Activated CD8-positive, alpha-beta memory T cell treated with anti-CD3 and anti-CD28 coated beads, Interleukin-2, amount 10 ng/mL, durations not matched to agents 7 days and 5 days (primary cell): ENCODE data around the gene SETD4. TPM values are rescaled to one million over a fixed set of nuclear protein-coding genes. Genes with fewer than 3 reads are reported as not detected.
A peak's percentile ranks its signal among the peaks of the same experiment; 100 is the strongest.

Source experiments
- ATAC-seq: fragments of 150-1000 bp; cut with Tn5 transposase; one replicate; pipeline ENCODE4 v1.10.0; 2021; ENCODE audit warnings: moderate library complexity
- CTCF ChIA-PET: fragments of 350-600 bp; sonication (Branson Sonifier 250); formaldehyde crosslinking; loops from one replicate; lab custom pipeline; 2021; ENCODE audit warnings: antibody characterized with exemption; lab: Charles Lee
- DNase-seq: peaks from one replicate; pipeline ENCODE4 v3.0.0-alpha.2; 2020
- H3K27ac Mint-ChIP-seq: one replicate; pipeline ENCODE4 v1.8.0; 2021; ENCODE audit warnings: mild to moderate bottlenecking, mixed read lengths
- H3K27me3 Mint-ChIP-seq: one replicate; pipeline ENCODE4 v1.8.0; 2021; ENCODE audit warnings: mixed read lengths
- H3K36me3 Mint-ChIP-seq: one replicate; pipeline ENCODE4 v1.8.0; 2021; ENCODE audit warnings: mild to moderate bottlenecking, mixed read lengths
- H3K4me1 Mint-ChIP-seq: one replicate; pipeline ENCODE4 v1.8.0; 2021; ENCODE audit warnings: mixed read lengths
- H3K4me3 Mint-ChIP-seq: one replicate; pipeline ENCODE4 v1.8.0; 2021; ENCODE audit warnings: mild to moderate bottlenecking, moderate library complexity, mixed read lengths
- H3K9me3 Mint-ChIP-seq: one replicate; pipeline ENCODE4 v1.8.0; 2022; ENCODE audit warnings: low read depth, mixed read lengths
- total RNA-seq, 2 experiments: library from RNA; stranded (reverse); gene quantifications; one replicate each; pipeline ENCODE4 v1.2.3, GENCODE V29; 2021

SETD4 gene
- total RNA-seq, 2 experiments from 2014 or later, result 17.9 to 20.9 TPM

- Mint-ChIP-seq H3K9me3 (no peaks in the 10 kb centered on the region), H3K27me3 (no peaks in the 10 kb centered on the region), H3K4me1 (peaks cover 5% of the 10 kb centered on the region), H3K27ac (no peak overlapping the region), H3K36me3 (peaks cover 2% of the 10 kb centered on the region), H3K4me3 (no peak overlapping the region)
- no peak for DNase-seq
- CTCF ChIA-PET, result interaction anchor here (1.0 kb wide), 1 partner anchor 14 kb away, joined by 5 read pairs; no protein-coding TSS in a partner anchor
- ATAC-seq, result no peak
These were observed 29.6 kb downstream of the SETD4 start for GRCh38 chr21:36030581-36031189.

GRCh38 chr21:36029309-36029708 lies 31.0 kb downstream of the SETD4 start:
- Mint-ChIP-seq H3K4me3 (no peak overlapping the region), H3K27ac (no peak overlapping the region), H3K27me3 (no peaks in the 10 kb centered on the region), H3K4me1 (peaks cover 5% of the 10 kb centered on the region), H3K9me3 (no peaks in the 10 kb centered on the region), H3K36me3 (peaks cover 2% of the 10 kb centered on the region)
- CTCF ChIA-PET, result interaction anchor here (1.1 to 2.4 kb wide), 4 partner anchors 9 to 1336 kb away, joined by 3 to 10 read pairs (median 6); no protein-coding TSS in a partner anchor
- DNase-seq, result no peak
- no peak for ATAC-seq

GRCh38 chr21:36028127-36029069 lies 31.9 kb downstream of the SETD4 start:
- H3K27ac Mint-ChIP-seq, result no peak overlapping the region
- DNase-seq, result peak; percentile 75
- H3K9me3 Mint-ChIP-seq, result no peaks in the 10 kb centered on the region
- peak; percentile 85 for ATAC-seq
- no peak overlapping the region for H3K4me3 Mint-ChIP-seq
- CTCF ChIA-PET, result interaction anchor here (0.6 to 2.4 kb wide), 15 partner anchors 8 to 1335 kb away, joined by 3 to 10 read pairs (median 4); no protein-coding TSS in a partner anchor
- H3K4me1 Mint-ChIP-seq, result peaks cover 5% of the 10 kb centered on the region
- peaks cover under 1% of the 10 kb centered on the region for H3K36me3 Mint-ChIP-seq
- no peaks in the 10 kb centered on the region for H3K27me3 Mint-ChIP-seq

GRCh38 chr21:36027347-36027746 lies 33.0 kb downstream of the SETD4 start:
- Mint-ChIP-seq H3K27ac (no peak overlapping the region), H3K4me3 (no peak overlapping the region), H3K27me3 (no peaks in the 10 kb centered on the region), H3K36me3 (no peaks in the 10 kb centered on the region), H3K4me1 (peaks cover 5% of the 10 kb centered on the region), H3K9me3 (no peaks in the 10 kb centered on the region)
- ATAC-seq, result no peak
- no peak for DNase-seq
- CTCF ChIA-PET, result interaction anchor here (0.7 to 2.4 kb wide), 10 partner anchors 18 to 1395 kb away, joined by 3 to 10 read pairs (median 4); no protein-coding TSS in a partner anchor

- H3K4me1 Mint-ChIP-seq, result peaks cover 5% of the 10 kb centered on the region
- H3K27ac Mint-ChIP-seq, result no peak overlapping the region
- H3K9me3 Mint-ChIP-seq, result no peaks in the 10 kb centered on the region
- no peaks in the 10 kb centered on the region for H3K27me3 Mint-ChIP-seq
- CTCF ChIA-PET, result no interaction called here
- DNase-seq, result no peak
- H3K4me3 Mint-ChIP-seq, result no peak overlapping the region
- H3K36me3 Mint-ChIP-seq, result no peaks in the 10 kb centered on the region
- no peak for ATAC-seq
These were observed 35.5 kb downstream of the SETD4 start for GRCh38 chr21:36024782-36025181.

GRCh38 chr21:36023092-36023480 lies 37.2 kb downstream of the SETD4 start:
- CTCF ChIA-PET, result no interaction called here
- ATAC-seq (no peak), DNase-seq (no peak)
- Mint-ChIP-seq H3K4me1 (no peaks in the 10 kb centered on the region), H3K9me3 (no peaks in the 10 kb centered on the region), H3K4me3 (no peak overlapping the region), H3K36me3 (no peaks in the 10 kb centered on the region), H3K27me3 (no peaks in the 10 kb centered on the region), H3K27ac (no peak overlapping the region)

- Mint-ChIP-seq H3K27me3 (no peaks in the 10 kb centered on the region), H3K36me3 (no peaks in the 10 kb centered on the region), H3K9me3 (no peaks in the 10 kb centered on the region), H3K27ac (no peak overlapping the region), H3K4me3 (no peak overlapping the region), H3K4me1 (no peaks in the 10 kb centered on the region)
- DNase-seq (no peak), ATAC-seq (no peak)
- CTCF ChIA-PET, result no interaction called here
These were observed 37.8 kb downstream of the SETD4 start for GRCh38 chr21:36022427-36023091.

- DNase-seq (no peak), ATAC-seq (no peak)
- Mint-ChIP-seq H3K4me3 (no peak overlapping the region), H3K27ac (no peak overlapping the region), H3K27me3 (no peaks in the 10 kb centered on the region), H3K36me3 (no peaks in the 10 kb centered on the region), H3K4me1 (no peaks in the 10 kb centered on the region), H3K9me3 (no peaks in the 10 kb centered on the region)
- CTCF ChIA-PET, result no interaction called here
These were observed 39.0 kb downstream of the SETD4 start for GRCh38 chr21:36021251-36021837.

- CTCF ChIA-PET, result no interaction called here
- ATAC-seq, result no peak
- no peak overlapping the region for H3K27ac Mint-ChIP-seq
- no peaks in the 10 kb centered on the region for H3K36me3 Mint-ChIP-seq
- H3K9me3 Mint-ChIP-seq, result no peaks in the 10 kb centered on the region
- H3K27me3 Mint-ChIP-seq, result peaks cover 13% of the 10 kb centered on the region
- no peaks in the 10 kb centered on the region for H3K4me1 Mint-ChIP-seq
- no peak overlapping the region for H3K4me3 Mint-ChIP-seq
- no peak for DNase-seq
These were observed 45.3 kb downstream of the SETD4 start for GRCh38 chr21:36015045-36015444.

- DNase-seq (no peak), ATAC-seq (no peak)
- H3K4me1 Mint-ChIP-seq, result no peaks in the 10 kb centered on the region
- CTCF ChIA-PET, result no interaction called here
- H3K27me3 Mint-ChIP-seq, result peaks cover 21% of the 10 kb centered on the region
- H3K36me3 Mint-ChIP-seq, result no peaks in the 10 kb centered on the region
- H3K9me3 Mint-ChIP-seq, result no peaks in the 10 kb centered on the region
- H3K27ac Mint-ChIP-seq, result no peak overlapping the region
- no peak overlapping the region for H3K4me3 Mint-ChIP-seq
These were observed 49.5 kb downstream of the SETD4 start for GRCh38 chr21:36010801-36011200.

GRCh38 chr21:36008505-36008904 lies 51.8 kb downstream of the SETD4 start:
- DNase-seq, result no peak
- H3K4me3 Mint-ChIP-seq, result no peak overlapping the region

GRCh38 chr21:36005879-36006400 lies 54.4 kb downstream of the SETD4 start:
- Mint-ChIP-seq H3K4me3 (no peak overlapping the region), H3K27ac (no peak overlapping the region), H3K27me3 (peaks cover 9% of the 10 kb centered on the region), H3K9me3 (no peaks in the 10 kb centered on the region), H3K4me1 (no peaks in the 10 kb centered on the region), H3K36me3 (no peaks in the 10 kb centered on the region)
- CTCF ChIA-PET, result no interaction called here
- no peak for ATAC-seq
- no peak for DNase-seq

More at GRCh38 chr21:36008505-36008904, 51.8 kb downstream of the SETD4 start:
- Mint-ChIP-seq H3K9me3 (no peaks in the 10 kb centered on the region), H3K4me1 (no peaks in the 10 kb centered on the region), H3K27me3 (peaks cover 15% of the 10 kb centered on the region), H3K36me3 (no peaks in the 10 kb centered on the region), H3K27ac (no peak overlapping the region)
- ATAC-seq, result no peak
- CTCF ChIA-PET, result no interaction called here

GRCh38 chr21:36005018-36005417 lies 55.3 kb downstream of the SETD4 start:
- no peaks in the 10 kb centered on the region for H3K9me3 Mint-ChIP-seq
- H3K4me3 Mint-ChIP-seq, result no peak overlapping the region
- no peaks in the 10 kb centered on the region for H3K36me3 Mint-ChIP-seq
- no peak overlapping the region for H3K27ac Mint-ChIP-seq
- CTCF ChIA-PET, result no interaction called here
- no peaks in the 10 kb centered on the region for H3K4me1 Mint-ChIP-seq
- DNase-seq, result no peak
- H3K27me3 Mint-ChIP-seq, result peaks cover 8% of the 10 kb centered on the region
- ATAC-seq, result no peak
